ENCODE results near the gene MPDU1.

MPDU1 gene

DNA sequence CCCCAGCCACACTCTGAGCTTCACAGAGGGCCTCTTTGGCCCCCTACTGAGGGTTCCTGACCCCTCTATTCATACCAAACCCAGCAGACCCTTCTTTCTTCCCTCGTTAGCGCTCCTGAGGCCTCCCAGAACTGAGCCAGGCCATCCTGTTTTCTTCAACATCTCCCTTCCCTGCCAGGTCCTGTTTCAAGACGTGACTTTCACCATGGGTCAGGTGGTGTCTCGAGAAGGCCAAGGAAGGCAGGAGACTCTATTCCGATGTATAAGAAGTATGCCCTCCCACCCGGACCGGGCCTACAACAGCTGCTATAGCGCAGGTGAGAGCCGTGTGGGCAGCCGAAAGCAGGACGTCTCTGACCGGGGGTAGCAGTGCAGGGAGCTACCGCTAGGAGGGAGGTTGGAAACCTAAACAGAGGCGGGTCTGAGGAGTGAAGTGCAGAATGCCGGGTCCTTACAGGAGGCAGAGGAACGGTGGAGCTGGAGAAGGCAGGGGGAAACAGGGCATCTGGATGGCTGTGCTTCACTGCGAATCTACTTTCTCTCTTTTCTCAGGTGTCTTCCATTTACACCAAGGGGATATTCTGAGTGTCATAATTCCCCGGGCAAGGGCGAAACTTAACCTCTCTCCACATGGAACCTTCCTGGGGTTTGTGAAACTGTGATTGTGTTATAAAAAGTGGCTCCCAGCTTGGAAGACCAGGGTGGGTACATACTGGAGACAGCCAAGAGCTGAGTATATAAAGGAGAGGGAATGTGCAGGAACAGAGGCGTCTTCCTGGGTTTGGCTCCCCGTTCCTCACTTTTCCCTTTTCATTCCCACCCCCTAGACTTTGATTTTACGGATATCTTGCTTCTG lies 23.3 kb upstream of the MPDU1 start:
- peak; percentile 77 for DNase-seq (ENCODE audit: low spot score)

DNA sequence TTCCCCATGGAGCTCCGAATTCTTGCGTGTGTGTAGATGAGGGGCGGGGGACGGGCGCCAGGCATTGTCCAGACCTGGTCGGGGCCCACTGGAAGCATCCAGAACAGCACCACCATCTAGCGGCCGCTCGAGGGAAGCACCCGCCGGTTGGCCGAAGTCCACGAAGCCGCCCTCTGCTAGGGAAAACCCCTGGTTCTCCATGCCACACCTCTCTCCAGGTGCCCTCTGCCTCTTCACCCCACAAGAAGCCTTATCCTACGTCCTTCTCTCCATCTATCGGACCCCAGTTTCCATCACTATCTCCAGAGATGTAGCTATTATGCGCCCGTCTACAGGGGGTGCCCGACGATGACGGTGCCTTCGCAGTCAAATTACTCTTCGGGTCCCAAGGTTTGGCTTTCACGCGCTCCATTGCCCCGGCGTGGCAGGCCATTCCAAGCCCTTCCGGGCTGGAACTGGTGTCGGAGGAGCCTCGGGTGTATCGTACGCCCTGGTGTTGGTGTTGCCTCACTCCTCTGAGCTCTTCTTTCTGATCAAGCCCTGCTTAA lies 22.6 kb upstream of the MPDU1 start:
- DNase-seq (ENCODE audit: low spot score), result peak; percentile 90

DNA sequence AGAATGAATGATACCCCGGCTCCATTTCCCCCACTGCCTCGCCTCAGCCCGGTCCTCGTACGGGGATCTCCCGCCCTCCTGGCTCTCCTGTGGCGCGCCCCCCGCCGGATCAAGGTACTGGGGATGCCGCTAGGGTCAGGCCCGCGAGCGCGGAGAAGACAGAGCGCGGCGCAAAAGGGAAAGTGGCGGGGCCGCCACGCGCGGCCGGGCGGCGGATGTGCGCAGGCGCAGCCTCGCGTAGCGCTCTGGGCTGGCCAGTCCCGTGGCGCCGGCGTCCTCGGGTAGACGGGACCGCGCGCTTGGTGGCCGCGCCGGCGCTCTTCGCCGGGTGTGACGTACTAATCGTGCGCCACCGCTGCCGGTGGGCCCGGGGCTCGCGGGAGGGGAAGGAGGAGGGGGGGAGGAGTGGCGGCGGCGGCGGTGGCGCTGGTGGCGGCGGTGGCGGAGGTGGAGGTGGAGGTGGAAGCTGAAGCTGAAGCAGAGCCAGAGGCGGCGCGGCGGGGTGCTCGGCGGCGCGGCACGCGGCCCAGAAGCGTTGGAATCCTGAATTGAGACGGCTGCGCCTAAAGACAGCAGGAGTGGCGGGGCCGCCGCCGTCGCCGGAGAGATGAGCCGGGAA lies 22.0 kb upstream of the MPDU1 start, which contains the start of gene SENP3:
Gene SENP3 (plus strand): TSS at position 331 of the 619 bp plus-strand sequence. CDS start 1,158 bp downstream, outside the sequence.
- DNase-seq (ENCODE audit: low spot score), result peak; percentile 89

DNA sequence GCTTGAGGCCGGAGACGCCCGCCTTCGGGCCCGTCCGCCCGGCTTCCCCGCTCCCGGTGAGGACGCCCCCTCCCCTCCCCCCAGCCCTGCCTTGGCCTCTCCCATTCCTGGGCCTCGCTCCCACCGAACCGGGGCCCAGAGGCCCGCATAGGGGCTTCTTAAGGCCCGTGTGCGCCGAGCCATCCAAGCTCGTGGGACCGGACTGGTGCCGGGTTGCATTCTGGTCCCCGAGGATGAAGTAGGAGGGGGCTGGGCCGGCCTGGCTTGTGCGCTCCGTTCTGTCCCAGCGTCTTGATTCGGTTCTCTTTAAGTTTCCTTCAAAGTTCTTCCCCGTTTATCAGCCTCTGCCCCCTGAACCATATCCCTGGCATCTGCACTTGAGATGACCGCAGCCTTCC lies 21.4 kb upstream of the MPDU1 start:
- no peak for DNase-seq (ENCODE audit: low spot score)

DNA sequence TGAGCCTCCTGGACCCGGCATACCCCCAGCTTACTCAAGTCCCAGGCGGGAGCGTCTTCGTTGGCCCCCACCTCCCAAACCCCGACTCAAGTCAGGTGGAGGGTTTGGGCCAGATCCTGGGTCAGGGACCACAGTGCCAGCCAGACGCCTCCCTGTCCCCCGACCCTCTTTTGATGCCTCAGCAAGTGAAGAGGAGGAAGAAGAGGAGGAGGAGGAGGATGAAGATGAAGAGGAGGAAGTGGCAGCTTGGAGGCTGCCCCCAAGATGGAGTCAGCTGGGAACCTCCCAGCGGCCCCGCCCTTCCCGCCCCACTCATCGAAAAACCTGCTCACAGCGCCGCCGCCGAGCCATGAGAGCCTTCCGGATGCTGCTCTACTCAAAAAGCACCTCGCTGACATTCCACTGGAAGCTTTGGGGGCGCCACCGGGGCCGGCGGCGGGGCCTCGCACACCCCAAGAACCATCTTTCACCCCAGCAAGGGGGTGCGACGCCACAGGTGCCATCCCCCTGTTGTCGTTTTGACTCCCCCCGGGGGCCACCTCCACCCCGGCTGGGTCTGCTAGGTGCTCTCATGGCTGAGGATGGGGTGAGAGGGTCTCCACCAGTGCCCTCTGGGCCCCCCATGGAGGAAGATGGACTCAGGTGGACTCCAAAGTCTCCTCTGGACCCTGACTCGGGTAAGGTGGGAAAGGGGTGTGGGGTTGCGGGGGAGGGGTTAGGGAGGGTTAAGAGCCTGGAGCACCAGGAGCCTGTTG lies 20.4 kb upstream of the MPDU1 start:
- no peak for DNase-seq (ENCODE audit: low spot score)

DNA sequence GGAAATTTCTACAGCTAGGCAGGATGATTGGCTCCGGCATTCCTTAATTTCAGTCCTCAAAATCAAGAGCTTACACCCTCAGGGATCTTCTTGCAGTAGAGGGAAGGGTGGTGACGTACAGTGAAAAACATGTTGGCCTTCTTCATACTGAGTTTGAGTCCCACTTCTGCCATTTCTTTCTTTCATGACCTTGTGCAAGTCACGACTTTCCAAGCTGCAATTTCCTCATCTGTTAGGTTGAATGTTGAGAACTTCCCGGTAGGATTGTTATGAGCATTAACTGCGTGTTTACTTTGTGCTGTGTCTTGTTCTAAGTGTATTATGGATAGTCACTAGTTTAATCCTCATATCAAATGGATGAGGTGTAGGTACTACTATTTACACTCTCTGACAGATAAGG lies 14.1 kb upstream of the MPDU1 start:
- no peak for DNase-seq (ENCODE audit: low spot score)

DNA sequence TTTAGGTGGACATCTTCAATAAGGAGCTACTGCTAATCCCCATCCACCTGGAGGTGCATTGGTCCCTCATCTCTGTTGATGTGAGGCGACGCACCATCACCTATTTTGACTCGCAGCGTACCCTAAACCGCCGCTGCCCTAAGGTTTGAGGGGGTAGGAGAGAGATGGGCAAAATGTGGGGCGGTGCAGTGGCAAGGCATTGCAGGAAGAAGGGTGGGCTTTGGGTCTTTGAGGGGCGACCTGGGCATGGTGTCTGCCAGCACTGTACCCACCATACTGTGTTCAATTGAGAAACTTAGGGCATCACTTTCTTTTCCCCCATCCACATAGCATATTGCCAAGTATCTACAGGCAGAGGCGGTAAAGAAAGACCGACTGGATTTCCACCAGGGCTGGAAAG lies 13.3 kb upstream of the MPDU1 start:
- DNase-seq (ENCODE audit: low spot score), result no peak

DNA sequence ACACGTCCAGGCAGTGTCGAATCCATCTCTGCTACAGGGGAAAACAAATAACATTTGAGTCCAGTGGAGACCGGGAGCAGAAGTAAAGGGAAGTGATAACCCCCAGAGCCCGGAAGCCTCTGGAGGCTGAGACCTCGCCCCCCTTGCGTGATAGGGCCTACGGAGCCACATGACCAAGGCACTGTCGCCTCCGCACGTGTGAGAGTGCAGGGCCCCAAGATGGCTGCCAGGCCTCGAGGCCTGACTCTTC lies 11.4 kb upstream of the MPDU1 start:
- DNase-seq (ENCODE audit: low spot score), result no peak

DNA sequence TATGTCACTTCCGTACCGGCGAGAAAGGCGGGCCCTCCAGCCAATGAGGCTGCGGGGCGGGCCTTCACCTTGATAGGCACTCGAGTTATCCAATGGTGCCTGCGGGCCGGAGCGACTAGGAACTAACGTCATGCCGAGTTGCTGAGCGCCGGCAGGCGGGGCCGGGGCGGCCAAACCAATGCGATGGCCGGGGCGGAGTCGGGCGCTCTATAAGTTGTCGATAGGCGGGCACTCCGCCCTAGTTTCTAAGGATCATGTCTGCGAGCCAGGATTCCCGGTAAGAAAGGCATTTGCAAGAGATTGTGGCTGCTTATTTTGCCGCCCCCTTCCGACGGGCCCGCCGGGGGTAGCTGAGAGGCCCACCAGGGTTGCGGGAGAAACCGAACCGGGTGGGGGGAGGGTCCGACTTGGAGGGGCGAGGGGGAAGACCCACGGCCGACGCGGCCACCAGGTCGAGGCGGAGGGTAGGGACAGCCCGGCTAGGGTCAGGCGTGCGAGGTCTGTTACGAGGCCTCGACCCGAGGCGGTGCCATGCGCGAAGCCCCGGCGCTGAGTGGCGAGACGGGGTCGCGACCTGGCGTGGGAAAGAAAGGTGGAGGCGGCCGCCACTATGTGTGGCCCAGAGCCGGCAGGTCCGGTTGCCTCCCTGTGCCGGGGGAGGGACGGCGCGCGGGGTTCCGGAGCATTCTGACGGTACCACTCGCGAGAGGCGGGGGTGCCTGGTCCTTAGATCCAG lies 10.9 kb upstream of the MPDU1 start:
- DNase-seq (ENCODE audit: low spot score), result peak; percentile 94

DNA sequence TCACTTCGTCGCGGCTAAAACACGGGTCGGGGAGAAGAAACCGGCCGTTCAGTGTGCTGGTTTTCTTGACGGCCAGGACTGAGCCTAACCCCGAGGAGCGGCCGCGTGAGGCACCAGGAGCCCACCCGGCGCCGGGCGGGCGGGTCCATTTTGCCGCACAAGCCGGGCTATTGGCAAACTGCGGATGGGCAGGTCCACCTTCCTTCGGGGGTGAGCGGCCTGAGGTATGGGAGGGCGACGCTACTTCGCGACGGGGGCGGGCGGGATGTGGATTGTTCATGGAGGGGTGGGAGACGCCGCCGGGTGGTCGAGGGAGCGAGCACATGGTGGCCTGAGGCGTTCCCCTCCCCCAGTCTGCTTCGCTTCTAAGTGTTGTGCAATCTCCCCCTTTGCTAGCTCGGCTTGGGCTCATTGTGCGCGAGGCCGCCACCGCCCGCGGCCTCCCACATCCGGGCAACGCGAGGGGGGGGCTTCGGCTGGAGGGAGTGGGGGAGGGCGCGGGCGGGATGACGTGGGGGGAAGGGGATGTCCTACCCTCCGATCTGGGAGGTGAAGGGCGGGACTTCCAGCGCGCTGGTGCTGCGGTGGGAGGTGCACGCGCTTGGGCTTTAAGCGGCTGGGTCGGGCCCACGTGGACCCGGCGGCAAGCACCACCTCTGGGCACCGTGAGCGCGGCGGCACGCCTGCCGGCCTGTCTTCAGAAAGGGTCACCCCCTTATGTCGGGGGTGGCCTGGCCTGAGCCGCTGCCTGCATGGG lies 10.2 kb upstream of the MPDU1 start:
- peak; percentile 80 for DNase-seq (ENCODE audit: low spot score)

DNA sequence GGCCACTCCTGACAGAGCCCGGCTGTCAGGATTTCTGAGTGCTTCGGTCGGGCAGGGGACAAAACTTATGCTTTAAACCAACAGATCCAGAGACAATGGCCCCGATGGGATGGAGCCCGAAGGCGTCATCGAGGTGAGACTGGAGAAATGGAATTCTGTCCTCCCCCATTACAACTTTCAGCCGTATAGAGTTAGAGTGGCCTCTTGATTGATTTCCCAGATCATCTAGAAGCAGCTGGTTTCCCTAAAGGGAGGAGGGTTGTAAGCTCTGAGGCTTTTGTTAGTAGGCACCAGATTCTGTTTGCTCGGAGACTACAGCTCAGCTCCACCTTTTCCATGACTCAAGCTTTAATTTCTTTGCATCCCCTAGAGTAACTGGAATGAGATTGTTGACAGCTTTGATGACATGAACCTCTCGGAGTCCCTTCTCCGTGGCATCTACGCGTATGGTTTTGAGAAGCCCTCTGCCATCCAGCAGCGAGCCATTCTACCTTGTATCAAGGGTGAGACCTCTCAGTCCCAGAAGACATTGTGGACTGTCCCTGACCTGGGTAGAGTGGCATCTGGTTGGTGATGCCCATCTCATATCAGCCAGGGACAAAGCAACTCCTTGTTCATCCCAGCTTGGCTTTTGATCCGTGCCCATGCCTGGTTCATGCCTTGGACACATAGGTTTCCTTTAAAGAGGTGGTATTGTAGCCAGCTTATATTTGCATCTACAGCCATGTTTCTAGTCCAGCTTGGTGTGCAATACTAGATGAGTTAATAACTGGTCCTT lies 9.3 kb upstream of the MPDU1 start:
- no peak for DNase-seq (ENCODE audit: low spot score)

DNA sequence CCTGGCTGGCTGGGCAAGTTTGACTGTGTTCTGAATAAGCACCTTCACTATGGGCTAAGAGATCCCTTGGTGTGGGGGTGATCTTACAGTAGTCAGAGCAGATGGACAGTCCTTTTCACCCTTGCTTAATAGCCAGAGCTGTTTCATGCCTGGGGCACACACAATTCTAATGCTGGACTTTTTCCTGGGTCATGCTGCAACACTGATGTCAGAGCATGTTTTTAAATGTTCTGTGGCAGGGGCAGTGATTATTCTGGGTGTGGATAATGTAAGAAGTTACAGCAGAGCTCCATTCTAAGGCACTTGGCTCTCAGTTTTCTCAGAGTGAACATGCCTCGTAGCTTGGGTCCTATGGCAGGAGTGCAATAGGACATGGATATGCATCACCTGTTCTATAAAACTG lies 8.2 kb upstream of the MPDU1 start:
- DNase-seq (ENCODE audit: low spot score), result no peak

DNA sequence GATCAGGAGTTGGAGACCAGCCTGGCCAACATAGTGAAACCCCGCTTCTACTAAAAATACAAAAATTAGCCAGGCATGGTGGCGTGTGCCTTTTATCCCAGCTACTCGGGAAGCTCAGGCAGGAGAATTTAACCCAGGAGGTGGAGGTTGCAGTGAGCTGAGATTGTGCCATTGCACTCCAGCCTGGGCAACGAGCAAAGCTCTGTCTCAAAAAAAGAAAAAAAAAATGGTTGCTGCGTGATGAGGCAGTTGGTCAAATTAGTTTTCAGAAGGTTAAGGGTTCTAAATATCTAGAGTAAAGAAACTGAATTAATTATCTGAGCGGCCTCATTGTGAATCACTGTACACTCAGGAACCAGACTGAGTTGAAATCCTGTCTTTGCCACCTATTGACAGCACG lies 7.7 kb upstream of the MPDU1 start:
- DNase-seq (ENCODE audit: low spot score), result no peak

DNA sequence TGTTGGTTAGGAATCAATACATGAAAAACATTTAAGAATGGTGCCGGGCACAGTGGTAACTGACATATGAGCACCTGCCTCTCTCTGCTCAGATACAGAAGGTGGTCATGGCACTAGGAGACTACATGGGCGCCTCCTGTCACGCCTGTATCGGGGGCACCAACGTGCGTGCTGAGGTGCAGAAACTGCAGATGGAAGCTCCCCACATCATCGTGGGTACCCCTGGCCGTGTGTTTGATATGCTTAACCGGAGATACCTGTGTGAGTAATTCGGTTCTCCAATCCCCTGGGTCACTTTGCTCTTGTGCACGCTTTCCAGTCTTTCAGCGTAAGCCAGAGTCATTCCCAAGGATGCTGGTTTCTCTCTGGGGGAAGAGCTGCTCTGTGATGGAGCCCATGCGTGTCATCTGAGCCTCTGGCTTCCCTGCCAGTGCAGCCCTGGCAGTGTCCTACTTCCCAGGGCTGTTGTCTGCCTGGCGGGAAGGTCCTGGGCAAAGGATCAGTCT lies 7.2 kb upstream of the MPDU1 start:
- no peak for DNase-seq (ENCODE audit: low spot score)

DNA sequence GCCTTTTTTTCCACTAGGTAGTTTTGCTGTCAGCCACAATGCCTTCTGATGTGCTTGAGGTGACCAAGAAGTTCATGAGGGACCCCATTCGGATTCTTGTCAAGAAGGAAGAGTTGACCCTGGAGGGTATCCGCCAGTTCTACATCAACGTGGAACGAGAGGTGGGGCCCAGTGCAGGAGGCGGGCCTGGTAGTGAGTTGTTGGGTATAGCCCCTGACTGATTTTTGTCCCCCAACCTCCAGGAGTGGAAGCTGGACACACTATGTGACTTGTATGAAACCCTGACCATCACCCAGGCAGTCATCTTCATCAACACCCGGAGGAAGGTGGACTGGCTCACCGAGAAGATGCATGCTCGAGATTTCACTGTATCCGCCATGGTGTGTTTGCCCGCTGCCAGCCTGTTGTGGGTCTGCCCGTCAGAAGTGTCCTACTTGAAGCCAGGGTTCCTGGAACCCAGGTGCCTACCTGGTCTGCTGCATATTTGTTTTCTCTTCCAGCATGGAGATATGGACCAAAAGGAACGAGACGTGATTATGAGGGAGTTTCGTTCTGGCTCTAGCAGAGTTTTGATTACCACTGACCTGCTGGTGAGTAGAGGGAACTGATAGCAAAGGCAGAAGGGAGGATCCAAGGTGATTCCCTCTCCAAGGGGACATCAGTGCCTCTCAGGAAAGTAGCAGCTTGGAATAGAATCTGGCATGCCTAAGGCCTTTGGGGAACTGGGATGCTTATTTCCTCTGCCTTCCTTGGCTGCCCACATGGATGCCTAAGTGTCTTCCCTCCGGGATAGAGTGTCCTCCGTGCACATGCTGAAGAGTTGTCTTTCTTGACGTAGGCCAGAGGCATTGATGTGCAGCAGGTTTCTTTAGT lies 6.1 kb upstream of the MPDU1 start:
- no peak for DNase-seq (ENCODE audit: low spot score)

DNA sequence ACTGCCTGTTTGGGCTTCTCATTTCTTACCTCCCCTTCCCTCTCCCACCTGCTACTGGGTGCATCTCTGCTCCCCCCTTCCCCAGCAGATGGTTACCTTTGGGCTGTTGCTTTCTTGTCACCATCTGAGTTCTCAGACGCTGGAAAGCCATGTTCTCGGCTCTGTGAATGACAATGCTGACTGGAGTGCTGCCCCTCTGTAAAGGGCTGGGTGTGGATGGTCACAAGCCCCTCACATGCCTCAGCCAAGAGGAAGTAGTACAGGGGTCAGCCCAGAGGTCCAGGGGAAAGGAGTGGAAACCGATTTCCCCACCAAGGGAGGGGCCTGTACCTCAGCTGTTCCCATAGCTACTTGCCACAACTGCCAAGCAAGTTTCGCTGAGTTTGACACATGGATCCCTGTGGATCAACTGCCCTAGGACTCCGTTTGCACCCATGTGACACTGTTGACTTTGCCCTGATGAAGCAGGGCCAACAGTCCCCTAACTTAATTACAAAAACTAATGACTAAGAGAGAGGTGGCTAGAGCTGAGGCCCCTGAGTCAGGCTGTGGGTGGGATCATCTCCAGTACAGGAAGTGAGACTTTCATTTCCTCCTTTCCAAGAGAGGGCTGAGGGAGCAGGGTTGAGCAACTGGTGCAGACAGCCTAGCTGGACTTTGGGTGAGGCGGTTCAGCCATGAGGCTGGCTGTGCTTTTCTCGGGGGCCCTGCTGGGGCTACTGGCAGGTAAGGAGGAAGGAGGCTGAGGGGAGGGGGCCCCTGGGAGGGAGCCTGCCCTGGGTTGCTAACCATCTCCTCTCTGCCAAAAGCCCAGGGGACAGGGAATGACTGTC lies 4.4 kb upstream of the MPDU1 start, which contains the start of gene CD68:
Gene CD68 (plus strand): TSS at position 638 of the 833 bp plus-strand sequence. CDS start 40 bp downstream, at position 678.
- peak; percentile 86 for DNase-seq (ENCODE audit: low spot score)

DNA sequence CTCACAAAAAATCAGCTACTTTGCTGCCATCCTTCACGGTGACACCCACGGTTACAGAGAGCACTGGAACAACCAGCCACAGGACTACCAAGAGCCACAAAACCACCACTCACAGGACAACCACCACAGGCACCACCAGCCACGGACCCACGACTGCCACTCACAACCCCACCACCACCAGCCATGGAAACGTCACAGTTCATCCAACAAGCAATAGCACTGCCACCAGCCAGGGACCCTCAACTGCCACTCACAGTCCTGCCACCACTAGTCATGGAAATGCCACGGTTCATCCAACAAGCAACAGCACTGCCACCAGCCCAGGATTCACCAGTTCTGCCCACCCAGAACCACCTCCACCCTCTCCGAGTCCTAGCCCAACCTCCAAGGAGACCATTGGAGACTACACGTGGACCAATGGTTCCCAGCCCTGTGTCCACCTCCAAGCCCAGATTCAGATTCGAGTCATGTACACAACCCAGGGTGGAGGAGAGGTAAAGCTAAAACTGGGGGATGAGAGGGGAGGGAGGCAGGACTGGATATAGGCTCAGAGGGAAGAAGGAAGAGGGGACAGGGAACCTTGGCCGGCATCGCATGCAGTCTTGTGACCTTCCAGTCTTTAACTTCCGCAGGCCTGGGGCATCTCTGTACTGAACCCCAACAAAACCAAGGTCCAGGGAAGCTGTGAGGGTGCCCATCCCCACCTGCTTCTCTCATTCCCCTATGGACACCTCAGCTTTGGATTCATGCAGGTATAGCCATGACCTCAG lies 3.6 kb upstream of the MPDU1 start:
- no peak for DNase-seq (ENCODE audit: low spot score)
